IMR-90 (cell line): ENCODE measurements around the gene F5.

Experiments
- BHLHE40 ChIP-seq: fragments of 150-350 bp; IDR thresholded peaks from 2 replicates; pipeline ENCODE4 v1.6.1; 2016; ENCODE audit warnings: mild to moderate bottlenecking, low read depth, low read length
- CEBPB ChIP-seq: IDR thresholded peaks from 2 replicates; pipeline ENCODE4 v1.6.1; 2012; ENCODE audit warnings: low read depth, low read length, improper control_type of control experiment
- CTCF ChIP-seq: conservative IDR thresholded peaks from 2 replicates; pipeline ENCODE4 v1.5.1; 2012; ENCODE audit warnings: mild to moderate bottlenecking, low read depth, low read length, improper control_type of control experiment
- ELK1 ChIP-seq: fragments of 150-350 bp; IDR thresholded peaks from 2 replicates; pipeline ENCODE4 v1.6.1; 2016; ENCODE audit warnings: low read depth, mild to moderate bottlenecking, low read length, moderate library complexity, borderline replicate concordance
- FOS ChIP-seq: fragments of 150-350 bp; IDR thresholded peaks from 2 replicates; pipeline ENCODE4 v1.6.1; 2016; ENCODE audit warnings: low read depth, low read length
- MAZ ChIP-seq: IDR thresholded peaks from 2 replicates; pipeline ENCODE4 v1.6.1; 2012; ENCODE audit warnings: low read depth, mild to moderate bottlenecking, low read length, improper control_type of control experiment, moderate library complexity, borderline replicate concordance
- MXI1 ChIP-seq: IDR thresholded peaks from 2 replicates; pipeline ENCODE4 v1.6.1; 2012; ENCODE audit warnings: low read depth, mild to moderate bottlenecking, low read length, moderate library complexity, borderline replicate concordance
- NFE2L2 ChIP-seq: fragments of 150-350 bp; IDR thresholded peaks from 2 replicates; pipeline ENCODE4 v1.6.1; 2016; ENCODE audit warnings: low read depth, mild to moderate bottlenecking, low read length
- POLR2A ChIP-seq: IDR thresholded peaks from 2 replicates; pipeline ENCODE4 v1.6.1; 2012; ENCODE audit warnings: mild to moderate bottlenecking, low read depth, low read length
- RAD21 ChIP-seq: IDR thresholded peaks from 2 replicates; pipeline ENCODE4 v1.6.1; 2012; ENCODE audit warnings: low read length, improper control_type of control experiment
- RCOR1 ChIP-seq: IDR thresholded peaks from 2 replicates; pipeline ENCODE4 v1.6.1; 2012; ENCODE audit warnings: mild to moderate bottlenecking, low read length, improper control_type of control experiment; ENCODE audit not compliant: insufficient replicate concordance
- RFX5 ChIP-seq: IDR thresholded peaks from 2 replicates; pipeline ENCODE4 v1.8.0; 2012; ENCODE audit warnings: low read depth, mild to moderate bottlenecking, low read length, moderate library complexity
- SMC3 ChIP-seq: fragments of 150-350 bp; IDR thresholded peaks from 2 replicates; pipeline ENCODE4 v1.6.1; 2016; ENCODE audit warnings: low read depth, mild to moderate bottlenecking, antibody characterized with exemption, low read length, moderate library complexity
- USF2 ChIP-seq: fragments of 150-350 bp; IDR thresholded peaks from 2 replicates; pipeline ENCODE4 v1.6.1; 2017; ENCODE audit warnings: mild to moderate bottlenecking, antibody characterized with exemption, low read length, low read depth

DNA sequence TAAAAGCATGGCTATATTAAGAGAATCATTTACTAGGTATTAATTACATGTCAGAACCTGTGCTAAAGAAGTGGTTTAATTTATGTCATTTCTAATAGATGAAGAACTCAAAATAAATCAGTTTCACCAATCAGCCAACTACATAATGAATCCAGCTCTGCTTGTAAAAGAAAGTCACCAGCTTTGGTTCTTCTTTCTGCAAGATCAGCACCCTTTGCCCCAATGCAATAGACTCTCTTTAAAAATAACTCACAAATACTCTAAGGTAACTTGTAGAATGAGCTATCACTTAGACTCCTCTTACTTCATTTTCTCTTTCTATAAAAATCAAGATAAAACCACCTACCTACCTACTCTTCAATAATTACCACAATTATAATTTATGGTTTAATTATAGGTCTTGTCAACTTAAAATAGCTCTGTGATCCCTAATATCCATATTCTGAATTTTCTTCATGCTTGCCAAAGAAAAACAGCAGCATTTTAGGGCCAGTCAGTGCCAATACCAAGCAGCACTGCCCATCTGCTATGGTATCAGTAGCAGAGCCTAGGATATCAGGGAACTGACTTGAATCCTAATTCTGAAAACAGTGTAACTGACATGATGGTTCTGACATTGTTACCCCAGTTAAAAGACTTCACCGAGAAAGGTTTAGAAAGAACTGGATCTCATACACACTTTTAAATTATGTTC lies 111.8 kb downstream of the F5 start:
- TF ChIP-seq POLR2A (no peak), CTCF (no peak), FOS (no peak), NFE2L2 (no peak), RCOR1 (no peak), RAD21 (no peak), RFX5 (no peak), ELK1 (no peak), CEBPB (no peak), MAZ (no peak), SMC3 (no peak), MXI1 (no peak), USF2 (no peak), BHLHE40 (no peak)
